HG02852 (cell line): ENCODE results near the gene ERC1.
"Not testable (repeated sequence)": the region's sequence is repeated elsewhere in the genome, so short reads cannot be mapped to it uniquely, and the experiment has no call there.

Source experiments
- ATAC-seq: cut with Tn5 transposase; IDR thresholded peaks from one replicate; pipeline ENCODE4 v1.9.1; 2021; ENCODE audit warnings: mild to moderate bottlenecking, moderate library complexity; ENCODE audit not compliant: unreplicated experiment

The ERC1 gene

DNA sequence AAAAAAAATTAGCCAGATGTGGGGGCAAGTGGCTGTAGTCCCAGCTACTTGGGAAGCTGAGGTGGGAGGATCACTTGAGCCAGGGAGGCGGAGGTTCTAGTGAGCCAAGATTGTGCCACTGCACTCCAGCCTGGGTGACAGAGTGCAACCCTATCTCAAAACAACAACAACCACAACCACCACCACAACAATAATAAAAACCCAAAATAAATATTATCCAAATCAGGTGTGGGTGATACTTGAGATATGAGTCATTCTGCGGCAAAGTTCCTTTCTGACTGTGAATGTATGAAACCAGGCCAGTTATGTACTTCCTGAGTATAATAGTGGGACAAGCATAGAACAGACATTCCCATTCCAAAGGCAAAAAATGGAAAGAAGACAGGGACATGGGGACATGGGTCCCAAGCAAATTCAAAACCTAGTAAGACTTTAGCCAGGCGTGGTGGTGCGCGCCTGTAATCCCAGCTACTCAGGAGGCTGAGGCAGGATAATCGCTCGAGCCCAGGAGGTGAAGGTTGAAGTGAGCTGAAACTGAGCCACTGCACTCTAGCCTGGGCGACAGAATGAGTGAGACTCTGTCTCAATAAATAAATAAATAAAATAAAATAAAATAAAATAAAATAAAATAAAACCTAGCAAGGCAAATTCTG, 9.7 kb upstream of the ERC1 start:
- ATAC-seq = no peak

DNA sequence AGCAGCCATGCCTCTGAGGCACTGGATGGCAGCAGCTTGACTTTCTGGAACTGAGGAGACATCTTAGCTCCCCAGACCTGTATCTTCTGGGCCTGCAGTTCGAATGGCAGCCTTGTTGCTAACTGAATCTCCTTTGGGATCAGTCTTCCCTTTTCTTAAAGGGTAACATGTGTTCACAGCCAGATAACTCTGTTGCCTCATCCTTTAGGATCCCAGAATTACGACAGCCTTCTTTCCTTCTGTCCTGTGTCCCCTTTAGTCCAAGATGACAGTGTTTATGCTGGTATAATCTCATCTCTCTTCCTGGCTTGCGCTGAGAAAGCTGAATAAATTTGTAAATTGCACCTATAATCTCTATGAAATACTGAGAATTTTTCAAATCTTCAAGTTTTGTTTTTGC, 9.1 kb upstream of the ERC1 start:
- no peak for ATAC-seq

DNA sequence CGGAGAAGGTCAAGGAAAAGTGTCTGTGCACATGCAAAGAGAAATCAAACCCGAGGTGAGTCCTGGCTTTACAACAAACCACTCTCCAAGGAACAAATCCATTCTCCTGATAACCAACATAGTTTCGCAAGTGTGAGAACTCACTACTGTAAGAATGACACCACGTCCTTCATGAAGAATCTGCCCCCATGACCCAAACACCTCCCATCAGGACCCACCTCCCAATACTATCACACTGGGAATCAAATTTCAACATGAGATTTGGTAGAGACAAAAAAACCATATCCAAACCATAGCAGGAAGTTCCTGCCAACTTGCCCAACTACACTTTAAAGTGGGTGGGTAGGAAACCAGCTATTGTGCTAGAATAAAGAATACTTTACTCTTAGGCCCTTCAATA, 2.4 kb upstream of the ERC1 start:
- no peak for ATAC-seq

DNA sequence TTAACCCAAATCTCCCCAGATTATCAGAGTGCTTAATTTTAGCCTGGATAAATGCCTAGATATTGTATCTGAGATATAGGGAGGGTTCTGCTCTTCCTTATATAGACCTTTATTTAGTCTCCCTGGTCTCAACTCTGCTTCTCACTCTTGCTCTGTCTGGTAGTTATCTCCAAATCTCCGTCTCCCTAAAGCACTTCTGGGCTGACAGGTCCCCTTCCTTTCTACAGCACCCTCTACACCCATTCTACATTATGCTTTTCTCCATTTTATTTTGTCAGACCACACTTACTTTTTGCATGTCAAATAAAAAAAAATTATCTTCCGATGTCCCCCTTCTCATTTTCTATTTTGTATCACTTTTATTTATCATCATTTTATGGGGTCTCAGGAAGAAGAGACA, 2.0 kb upstream of the ERC1 start:
- ATAC-seq = no peak

DNA sequence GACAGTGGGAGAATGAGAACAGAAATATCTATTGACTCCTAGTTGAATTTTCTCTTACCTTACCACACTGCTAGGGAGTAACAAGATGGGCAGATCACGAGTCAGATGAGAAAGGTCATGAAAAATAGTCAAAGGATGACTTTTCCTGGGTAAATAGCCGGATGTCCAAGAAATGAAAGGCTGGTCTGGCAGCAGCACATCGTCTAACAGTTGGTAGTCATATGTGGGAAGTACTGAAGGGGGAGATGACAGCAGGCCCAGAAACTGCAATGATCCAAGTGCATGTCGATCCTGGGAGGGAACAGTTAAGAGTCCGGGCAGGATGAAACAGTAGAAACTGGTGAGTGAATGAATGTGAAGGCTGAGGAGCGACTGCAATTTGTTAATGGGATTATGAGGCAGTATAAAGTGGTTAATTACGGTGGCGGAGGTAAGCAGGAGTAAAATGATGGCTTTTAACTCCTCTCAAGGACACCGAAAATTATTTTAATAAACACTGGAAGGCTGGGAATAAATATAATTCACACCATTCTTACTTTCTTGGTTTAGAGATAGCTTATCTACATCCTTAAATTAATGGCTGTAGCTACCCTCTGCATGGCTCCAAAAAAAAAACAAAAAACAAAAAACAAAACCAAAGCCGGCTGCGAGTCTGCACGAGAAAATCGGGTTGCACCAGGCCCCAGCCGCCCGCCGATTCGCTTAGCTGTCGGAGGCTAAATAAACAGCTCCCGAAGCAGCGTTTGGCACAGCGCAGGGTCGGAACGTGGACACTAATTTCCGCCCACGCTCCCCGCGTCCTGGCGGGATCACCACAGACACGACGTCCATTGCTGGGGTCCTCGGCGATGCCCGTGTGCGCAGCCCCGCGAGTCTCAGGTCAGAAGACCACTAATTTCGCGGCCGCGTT, 1.0 kb upstream of the ERC1 start:
- no peak for ATAC-seq

DNA sequence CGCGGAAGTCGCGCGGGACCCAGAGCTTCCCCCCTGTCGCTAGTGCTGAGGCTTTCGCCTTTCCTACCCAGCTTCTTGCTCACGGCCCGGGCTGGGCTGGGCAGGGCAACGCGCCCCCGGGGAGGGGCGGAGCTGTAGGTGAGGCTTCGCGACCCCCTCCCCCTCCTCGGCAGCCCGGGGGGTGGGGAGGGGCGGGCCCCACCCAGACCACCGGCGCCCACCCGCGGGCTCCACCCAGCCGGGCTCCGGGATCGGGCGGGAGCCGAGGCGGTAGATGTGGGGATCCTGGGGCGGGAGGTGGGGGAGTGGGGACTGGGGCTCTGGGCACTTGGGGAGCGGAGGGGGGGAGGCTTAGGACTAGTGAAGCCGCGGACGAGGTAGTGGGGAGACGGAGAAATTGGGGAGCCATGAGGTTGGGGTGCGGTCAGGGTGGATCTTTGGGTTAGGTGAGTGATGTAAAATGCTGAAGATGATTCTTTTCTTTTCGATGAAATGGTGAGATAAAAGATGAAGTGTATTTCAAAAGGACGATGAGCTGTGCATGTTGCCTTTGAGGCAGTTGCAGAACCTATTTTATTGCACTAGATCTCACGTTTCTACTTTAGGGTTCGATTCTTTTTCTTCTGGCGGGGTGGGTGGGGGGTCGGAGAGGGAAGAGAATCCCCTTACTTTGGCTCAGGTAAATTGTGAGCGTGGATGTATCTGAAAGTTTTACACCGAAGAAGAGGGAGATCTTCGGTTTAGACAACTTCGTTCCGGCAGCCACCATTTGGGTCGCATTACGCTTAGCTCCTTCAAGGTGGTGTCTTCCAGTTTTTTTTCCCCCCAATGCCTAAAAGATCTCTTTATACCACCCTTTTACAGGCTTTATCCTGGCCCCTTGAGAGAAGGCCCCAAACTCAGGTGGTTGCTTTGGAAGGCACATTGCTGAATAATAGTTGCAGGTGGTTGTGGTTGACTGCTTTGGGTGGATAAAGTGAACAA, 619 bp downstream of the ERC1 start:
- peak; percentile 49 for ATAC-seq

DNA sequence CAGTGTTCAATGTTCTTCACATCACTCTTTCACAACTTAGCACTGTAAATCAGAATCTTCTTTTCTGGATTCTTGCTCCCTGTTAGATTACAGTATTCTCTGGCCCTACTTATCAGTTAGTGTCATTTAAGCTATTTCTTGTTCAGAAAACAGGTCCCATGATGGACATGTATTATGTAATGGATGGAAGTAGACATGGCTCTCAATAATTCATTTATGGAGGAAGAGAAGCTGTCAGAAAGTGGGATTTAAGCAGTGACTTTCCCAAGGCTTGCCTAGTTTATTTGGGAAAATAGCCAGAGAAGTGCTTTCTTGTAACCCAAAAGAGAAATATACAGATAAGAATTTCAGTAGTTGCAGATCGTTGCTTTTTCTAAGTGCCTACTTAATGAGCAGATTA, 1.6 kb downstream of the ERC1 start:
- ATAC-seq = no peak

DNA sequence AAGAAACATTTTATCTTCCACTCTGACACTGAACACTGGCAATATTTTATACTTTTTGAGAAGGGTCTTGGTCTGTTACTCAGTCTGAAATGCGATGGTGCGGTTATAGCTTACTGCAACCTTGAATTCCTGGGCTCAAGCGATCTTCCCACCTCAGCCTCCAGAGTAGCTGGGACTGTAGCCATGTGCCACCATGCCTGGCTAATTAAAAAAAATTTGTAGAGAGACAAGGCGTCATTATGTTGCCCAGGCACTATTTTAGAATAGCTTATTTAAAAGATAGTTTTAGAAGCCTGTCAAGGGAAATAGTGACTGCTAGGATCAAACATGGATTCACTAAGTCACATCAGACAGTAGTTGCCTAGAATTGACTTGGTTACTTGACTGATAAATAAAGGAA, 5.9 kb downstream of the ERC1 start:
- ATAC-seq = no peak

DNA sequence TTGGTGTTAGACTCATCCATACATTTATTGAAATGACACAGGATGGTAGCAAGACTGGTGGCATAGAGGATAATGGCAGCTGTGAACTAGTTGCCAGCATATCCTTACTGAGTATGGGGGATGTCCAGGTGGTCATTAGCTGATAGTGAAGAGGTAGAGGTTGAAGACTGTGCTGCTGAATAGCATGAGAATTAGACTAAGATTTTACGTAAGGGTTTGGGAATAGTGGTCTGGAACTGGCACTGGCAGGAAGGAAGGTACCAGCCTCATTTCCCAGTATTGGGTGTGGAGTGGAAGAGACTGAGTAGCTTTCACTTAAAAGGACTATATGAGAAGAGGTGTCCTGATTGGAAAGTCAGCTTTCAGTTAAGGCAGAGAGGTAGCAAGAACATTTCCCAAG, 6.5 kb downstream of the ERC1 start:
- no peak for ATAC-seq

DNA sequence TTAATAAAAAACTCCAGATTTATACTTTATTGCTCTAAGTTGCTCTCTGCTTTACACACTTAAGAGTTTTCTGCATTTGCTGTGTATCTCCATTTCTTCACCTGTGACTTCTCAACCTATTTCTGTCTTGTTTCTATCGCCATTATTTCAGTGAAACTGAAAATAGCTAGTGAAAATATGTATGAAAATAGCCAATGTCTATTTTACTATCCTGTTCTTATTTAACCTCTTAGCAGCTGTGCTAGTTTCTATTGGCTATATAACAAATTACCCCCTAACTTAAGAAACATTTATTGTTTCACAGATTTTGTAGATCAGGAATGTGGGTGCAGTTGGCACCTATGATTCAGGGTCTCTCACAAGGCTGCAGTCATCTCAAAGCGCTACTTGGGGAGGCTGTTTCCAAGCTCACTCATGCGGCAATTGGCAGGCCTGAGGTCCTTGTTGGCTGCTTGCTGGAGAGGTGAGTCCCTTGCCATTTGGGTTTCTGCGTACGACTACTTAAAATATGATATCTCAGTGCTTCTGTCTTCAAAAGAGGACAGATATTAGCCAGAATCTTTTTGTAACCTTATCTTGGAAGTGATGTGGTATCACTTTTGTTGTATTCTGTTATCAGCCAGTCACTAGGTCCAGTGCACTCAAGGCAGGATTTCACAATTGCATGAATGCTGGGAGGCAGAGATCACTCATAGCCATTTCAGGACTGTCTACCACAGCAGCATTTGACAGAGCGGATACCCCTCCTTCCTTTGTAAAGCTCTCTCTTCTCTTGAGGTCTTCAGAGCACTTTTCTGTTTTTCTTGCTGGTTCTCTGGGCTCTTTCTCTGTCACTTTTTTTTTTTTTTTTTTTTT, 7.2 kb downstream of the ERC1 start:
- peak; percentile 81 for ATAC-seq

DNA sequence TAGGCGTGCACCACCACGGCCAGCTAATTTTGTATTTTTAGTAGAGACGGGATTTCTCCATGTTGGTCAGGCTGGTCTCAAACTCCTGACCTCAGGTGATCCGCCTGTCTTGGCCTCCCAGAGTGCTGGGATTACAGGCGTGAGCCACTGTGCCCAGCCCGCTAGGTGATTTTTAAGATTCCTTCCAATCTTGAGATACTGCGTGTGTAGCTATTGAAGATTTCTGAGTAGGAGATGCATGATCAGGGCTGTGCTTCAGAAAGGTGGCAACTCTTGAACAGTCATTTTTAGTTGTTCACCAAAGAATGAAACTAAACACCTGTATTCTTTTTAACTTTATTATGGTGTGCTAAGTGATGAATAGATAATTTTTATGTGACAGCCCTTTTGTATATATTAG, 8.7 kb downstream of the ERC1 start:
- ATAC-seq = not testable (repeated sequence)

DNA sequence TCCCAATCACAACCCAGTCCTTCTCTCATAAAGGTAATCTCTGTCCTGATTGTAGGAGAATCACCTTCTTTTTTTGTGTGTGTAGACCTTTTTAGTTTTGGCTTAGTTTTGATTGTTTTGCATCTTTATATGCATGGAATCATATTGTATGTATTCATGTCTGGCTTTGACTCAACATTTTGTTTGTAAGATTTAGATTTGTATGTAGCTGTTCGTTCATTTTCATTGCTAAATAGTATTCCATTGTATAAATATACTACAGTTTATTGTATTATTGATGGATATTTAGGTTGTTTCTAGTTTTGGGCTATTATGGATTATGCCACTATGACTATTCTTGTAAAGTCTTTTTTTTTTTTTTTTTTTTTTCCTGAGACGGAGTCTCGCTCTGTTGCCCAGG, 10.5 kb downstream of the ERC1 start:
- ATAC-seq = no peak

DNA sequence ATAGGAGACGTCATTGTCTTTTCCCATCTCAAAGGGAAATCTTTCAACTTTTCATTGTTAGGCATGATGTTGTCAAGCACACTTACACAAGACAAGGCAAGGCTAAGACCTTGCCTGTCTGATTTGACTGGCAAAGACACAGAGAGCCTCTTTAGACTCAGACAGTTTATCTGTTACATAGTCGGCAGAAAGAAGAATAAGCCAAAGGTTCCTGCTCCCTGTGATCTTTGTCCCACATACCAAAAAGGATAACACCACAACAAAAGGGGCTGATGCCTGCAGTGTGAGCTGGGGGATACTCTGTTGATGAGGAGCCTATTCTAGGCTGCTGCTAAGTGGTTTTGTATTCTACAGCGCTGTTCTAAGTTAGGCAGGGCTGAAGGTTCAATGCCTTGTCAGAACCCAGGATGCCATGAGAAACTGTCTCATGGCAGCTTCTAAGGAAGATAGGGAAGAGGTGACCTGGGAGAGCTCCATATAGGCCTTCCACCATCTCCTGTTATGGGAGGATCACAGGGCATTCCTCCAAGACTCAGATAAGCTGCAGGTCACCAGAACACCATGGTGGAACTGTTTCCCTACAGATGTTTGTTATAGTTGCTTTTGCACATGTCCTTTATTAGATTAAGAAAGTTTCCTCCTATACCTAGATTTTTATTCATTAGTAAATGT, 12.7 kb downstream of the ERC1 start:
- no peak for ATAC-seq

DNA sequence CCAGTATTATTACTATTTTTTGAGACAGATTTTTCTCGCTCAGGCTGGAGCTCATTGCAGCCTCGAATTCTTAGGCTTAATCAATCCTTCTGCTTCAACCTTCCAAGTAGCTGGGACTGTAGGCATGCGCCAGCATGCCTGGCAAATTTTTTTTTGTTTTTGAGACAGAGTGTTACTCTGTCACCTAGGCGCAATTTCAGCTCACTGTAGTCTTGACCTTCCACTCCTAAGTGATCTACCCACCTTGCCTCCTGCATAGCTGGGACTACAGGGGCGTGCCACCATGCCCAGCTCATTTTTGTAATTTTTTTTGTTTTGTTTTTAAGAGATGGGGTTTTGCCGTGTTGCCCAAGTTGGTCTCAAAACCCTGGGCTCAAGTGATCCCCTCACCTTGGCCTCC, 15.2 kb downstream of the ERC1 start:
- ATAC-seq = no peak

DNA sequence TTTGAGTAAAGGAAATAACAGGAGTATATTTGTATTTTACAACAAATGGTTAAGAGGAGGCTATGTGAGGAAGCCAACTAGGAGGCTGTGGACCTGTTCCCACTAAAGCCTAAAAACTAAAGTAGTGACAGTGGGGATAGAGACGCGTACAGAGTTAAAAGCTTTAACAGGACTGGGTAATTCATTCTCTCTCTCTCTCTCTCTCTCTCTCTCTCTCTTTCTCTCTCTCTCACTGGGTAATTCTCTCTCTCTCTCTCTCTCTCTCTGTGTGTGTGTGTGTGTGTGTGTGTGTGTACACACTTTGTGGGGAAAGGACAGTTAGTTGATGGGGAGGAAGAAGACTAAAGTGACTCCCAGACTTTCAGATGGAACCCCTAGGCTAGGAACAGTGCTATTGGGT, 16.3 kb downstream of the ERC1 start:
- ATAC-seq = no peak

DNA sequence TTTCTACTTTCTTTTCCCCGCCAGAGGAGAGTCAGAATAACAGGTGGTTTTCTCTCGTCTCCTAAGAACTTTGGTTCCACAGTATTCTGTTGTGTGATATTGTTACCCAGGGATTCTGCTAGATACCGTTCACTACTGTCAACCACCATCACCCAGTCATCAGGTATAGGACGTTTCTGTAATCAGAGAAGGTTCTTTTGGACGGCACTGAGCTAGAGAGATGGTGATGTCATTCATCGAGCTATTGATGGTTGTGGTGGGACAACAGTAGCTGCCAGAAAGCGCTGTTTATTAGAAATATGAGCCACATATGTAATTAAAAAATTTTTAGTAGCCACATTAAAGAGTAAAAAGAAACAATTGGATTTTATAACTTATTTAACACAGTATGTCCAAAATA, 17.0 kb downstream of the ERC1 start:
- ATAC-seq = no peak

DNA sequence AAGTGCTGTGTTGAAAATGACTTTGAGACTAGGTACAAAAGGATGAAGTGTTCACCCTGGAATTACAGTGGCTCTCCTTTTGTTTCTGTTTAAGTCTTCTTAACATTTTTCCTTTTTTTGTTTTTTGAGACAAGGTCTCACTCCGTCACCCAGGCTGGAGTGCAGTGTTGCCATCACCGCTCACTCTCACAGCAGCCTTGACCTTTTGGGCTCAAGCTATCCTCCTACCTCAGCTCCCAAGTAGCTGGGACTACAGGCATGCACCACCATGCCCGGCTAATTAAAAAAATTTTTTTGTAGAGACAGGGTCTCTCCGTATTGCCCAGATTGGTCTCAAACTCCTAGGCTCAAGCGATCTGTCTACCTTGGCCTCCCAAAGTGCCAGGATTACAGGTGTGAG, 20.1 kb downstream of the ERC1 start:
- ATAC-seq = no peak

DNA sequence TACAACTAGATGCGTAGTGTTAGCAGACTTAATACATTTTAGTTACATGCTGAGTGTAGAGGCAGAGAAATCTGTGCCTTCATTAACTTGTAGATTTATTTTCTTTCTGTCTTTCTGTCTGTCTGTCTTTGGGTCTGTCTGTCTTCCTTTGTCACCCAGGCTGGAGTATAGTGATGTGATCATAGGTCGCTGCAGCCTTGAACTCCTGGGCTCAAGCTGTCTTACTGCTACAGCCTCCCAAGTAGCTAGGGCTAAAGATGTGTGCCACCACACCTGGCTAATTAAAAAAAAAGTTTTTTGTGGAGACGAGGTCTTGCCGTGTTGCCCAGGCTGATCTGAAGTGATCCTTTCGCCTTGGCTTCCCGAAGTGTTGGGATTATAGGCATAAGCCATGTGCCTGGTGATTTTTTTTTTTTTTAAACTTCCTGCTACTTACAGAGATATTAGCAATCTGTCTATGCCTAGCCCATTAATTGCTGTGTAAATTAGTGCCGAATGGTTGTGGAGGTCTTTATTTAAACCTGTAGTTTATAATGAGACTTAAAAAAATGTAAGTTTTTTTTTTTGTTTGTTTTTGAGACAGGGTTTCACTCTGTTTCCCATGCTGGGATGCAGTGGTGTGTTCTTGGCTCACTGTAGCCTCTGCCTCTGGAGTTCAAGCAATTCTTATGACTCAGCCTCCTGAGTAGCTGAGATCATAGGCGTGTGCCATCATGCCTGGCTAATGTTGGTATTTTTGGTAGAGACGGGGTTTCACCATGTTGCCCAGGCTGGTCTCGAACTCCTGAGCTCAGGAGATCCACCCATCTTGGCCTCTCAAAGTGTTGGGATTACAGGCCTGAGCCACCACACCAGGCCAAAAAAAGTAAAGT, 22.8 kb downstream of the ERC1 start:
- no peak for ATAC-seq

DNA sequence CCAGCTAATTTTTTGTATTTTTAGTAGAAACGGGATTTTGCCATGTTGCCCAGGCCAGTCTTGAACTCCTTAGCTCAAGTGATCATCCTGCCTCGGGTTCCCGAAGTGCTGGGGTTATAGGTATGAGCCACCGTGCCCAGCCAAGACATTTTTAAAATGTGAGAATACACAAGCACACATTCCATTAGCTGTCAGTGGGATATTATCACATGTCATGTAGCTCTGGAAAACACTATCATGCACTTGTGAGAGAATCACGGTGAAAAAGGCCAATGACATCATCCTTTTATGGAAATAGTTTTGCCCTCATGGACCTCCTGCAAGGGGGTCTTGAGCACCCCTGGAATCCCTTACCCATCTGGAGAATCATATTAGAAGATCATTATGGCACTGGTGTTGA, 28.3 kb downstream of the ERC1 start:
- ATAC-seq = no peak
